IPS DF 19.7 (cell line): Measurements from ENCODE around the gene MBD2.
"Not testable (repeated sequence)": the region's sequence is repeated elsewhere in the genome, so short reads cannot be mapped to it uniquely, and the experiment has no call there.

Experiments used
- DNase-seq: peaks from one replicate; pipeline ENCODE4 v3.0.0-alpha.2; 2013; ENCODE audit warnings: low read depth, low spot score

Gene MBD2, protein sequence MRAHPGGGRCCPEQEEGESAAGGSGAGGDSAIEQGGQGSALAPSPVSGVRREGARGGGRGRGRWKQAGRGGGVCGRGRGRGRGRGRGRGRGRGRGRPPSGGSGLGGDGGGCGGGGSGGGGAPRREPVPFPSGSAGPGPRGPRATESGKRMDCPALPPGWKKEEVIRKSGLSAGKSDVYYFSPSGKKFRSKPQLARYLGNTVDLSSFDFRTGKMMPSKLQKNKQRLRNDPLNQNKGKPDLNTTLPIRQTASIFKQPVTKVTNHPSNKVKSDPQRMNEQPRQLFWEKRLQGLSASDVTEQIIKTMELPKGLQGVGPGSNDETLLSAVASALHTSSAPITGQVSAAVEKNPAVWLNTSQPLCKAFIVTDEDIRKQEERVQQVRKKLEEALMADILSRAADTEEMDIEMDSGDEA

DNA sequence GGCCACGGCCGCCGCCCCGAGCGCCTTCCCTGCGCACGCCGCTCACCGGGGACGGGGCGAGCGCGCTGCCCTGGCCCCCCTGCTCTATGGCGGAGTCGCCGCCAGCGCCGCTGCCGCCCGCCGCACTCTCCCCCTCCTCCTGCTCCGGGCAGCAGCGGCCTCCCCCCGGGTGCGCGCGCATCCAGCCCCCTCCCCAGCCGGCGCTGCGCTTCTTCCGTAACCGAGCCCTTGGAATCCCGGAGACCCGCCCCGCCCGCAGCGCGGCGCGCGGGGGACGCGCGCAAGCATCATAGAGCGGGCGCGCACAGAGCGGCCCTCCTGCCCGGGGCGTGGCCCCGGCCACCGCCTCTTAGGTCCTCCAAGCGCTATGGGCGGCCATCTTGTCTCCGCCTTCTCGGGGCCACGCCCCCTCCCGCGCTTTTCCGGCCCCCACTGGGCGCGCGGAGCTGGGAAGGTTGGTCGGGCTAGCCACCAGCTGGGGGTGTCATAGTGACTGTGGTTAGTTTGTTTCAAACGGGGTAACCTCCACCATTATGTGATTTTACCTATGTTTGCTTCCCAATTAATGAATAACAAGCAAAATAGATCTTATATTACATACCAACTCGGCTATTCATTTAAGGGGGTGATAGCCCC, at the start of gene MBD2:
Gene MBD2 (minus strand): TSS at position 291 of the 636 bp plus-strand sequence. CDS start 110 bp downstream, at position 181.
- peak; percentile 71 for DNase-seq

DNA sequence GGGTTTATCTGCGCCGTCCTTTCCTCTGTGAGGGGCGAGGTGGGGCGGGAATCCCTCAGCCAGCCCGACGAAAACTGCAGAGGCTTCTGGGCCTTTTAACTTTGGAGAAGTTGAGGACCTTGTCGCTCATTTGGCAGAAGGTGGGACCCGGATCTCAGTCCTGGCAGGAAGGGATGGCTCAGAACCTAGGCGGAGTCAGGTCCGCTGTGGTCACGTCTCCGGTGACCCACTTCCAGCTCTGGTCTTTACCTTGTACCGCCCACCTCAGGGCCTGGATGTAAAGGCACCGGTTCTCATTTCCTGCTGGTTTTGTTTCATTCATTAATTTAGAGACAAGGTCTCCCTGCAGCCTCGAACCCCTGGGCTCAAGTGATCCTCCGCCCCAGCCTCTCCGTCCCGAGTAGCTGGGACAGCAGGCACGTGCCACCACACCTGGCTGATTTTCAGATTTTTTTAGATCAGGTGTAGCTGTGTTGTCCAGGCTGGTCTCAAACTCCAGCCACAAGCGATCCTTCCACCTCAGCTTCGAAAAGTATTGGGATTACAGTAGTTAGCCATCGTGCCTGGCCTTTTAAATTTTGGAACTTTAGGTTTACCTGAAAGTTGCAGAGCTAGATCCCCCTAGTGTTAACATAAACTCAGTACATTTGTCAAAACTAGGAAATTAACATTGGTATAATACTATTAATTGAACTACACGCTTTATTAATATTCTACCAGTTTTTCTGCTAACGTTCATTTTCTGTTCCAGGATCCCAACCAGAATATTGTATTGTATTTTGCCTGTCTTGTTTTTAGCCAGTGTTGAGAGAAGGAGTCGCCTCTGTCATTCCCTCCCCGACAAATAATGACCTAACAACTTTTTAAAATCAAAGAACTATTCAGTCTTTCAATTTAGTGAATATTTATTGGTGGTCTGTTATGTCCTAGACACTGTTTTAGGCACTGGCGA, 45.7 kb upstream of the MBD2 start:
- no peak for DNase-seq

DNA sequence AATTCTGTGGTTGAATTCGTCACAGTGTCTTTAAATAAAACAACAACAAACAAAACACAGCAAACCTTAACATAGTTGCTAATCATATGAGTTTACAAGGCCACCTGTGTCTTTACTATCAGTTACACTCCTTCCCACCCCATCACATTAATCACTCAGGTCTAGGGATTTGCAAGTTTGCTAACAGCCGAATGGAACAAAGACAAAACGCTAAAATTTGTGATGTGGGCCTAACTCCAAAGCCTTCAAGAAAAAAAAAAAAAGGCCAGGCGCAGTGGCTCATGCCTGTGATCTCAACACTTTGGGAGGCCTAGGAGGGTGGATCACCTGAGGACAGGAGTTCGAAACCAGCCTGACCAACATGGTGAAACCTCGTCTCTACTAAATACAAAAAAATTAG, 44.3 kb upstream of the MBD2 start:
- DNase-seq: no peak

DNA sequence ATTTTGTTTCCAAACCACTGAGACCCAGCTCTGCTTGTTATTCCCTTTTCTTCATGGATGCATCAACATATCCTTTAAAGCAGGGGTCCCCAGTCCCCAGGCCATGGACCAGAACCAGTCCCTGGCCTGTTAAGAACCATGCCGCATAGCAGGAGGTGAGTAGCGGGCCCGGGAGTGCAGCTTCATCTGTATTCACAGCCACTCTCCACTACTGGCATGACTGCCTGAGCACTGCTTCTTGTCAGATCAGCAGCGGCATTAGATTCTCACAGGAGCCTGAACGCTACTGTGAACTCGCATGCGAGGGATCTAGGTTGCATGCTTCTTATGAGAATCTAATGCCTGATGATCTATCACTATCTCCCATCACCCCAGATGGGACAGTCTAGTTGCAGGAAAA, 43.2 kb upstream of the MBD2 start:
- DNase-seq: no peak

DNA sequence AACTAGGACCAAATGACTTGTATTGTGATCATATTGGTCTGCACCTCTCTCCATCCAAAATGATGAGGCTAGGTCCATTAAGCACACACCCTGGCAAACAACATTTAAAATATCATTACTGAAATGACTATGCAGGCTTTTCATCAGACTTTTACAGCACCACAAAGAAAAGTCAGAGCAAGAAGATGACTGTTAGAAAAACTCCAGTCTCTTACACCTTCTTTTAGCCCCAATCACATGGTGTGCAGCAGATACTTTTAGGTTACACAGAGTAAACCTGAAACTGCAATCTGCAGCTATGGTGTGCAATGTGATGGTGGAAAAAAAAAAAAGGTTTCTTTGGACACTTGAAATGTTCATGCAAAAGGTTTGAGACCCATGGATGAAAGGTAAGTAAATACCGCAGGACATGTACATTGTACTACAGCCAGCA, 39.5 kb upstream of the MBD2 start:
- DNase-seq: no peak

DNA sequence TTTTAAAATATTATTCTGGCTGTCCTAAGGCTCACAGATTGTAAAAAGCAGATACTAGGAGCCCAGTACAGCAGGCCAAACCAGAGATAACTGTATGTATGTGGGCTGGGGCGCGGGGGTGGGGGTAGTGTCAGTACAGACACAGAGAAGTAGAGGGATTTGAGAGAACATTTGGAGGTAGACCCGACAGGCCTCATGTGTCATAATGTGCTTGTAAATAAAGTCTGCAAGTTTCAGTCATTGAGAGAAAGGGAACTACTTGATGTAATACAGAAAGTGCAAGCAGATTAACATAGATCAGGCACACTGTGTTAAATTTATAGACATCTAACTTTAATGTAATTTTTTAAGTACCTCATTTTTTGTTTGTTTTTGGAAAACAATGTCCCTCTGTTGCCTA, 37.4 kb upstream of the MBD2 start:
- DNase-seq: no peak

DNA sequence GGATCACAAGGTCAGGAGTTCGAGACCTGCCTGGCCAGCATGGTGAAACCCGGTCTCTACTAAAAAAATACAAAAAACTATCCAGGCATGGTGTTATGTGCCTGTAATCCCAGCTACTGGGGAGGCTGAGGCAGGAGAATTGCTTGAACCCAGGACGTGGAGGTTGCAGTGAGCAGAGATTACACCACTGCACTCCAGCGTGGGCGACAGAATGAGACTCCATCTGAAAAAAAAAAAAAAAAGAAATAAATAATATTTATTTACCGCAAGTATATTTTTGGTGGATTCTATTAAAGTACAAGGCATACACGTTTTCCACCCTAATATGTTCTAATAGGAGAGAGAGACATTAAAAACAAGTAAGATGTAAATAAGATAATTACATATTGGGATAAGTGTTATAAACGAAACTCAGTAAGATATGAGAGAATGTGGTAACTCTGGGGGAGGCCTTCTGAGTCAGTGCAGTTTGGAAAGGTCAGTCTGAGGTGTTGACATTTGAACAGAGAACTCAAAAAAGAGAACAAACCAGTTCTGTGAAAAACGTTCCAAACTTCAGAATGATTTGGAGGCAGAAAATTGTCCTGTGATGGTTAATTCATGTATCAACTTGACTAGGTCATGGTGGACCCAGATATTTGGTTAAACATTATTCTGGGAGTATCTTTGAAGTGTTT, 36.1 kb upstream of the MBD2 start:
- DNase-seq: no peak

DNA sequence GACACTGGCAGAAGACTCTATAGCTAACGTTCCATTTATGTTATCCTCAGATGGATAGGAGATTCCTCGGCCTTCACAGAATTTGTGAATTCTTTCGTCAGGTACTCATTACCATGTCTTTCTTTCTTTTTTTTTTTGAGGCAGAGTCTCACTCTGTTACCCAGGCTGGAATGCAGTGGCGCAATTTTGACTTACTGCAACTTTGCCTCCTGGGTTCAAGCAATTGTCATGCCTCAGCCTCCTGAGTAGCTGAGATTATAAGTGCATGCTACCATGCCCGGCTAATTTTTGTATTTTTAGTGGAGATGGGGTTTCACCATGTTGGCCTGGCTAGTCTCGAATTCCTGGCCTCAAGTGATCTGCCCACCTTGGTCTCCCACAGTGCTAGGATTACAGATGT, 33.3 kb upstream of the MBD2 start:
- DNase-seq: not testable (repeated sequence)

DNA sequence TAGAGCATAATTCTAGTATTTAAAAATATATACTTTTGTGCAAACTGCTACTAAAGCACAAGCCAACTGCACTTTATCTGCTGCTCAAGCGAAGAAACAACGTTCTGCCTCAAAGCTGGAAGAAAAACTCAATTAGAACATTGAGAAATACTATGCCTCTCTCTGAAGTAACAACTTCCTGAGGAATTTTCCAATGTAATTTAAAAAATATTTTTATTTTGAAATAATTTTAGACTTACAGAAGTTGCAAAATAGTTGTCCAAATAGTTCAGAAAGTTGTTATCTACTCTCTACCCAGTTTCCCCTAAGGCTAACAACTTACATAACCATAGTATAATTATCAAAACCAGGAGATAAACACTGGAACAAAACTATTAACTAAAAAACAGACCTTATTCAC, 32.5 kb upstream of the MBD2 start:
- DNase-seq: no peak

DNA sequence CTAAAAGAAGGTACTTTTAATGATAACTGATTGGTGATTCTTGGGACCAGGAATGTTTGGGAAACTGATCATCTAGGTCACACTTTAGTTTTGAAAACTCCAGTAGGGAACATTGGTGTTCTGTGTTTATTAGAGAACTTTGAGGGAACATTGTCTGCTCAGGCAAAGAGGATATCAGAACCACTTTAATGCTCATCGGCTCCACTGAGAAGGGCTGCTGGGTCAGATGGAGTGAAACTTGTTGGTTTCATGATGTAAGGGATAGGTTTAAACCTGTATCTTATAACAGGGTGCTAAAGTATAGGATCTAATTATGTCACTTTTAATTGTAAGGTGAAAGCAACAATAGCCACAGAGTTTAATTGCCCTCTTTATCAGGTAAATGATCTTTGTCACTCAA, 30.7 kb upstream of the MBD2 start:
- no peak for DNase-seq

DNA sequence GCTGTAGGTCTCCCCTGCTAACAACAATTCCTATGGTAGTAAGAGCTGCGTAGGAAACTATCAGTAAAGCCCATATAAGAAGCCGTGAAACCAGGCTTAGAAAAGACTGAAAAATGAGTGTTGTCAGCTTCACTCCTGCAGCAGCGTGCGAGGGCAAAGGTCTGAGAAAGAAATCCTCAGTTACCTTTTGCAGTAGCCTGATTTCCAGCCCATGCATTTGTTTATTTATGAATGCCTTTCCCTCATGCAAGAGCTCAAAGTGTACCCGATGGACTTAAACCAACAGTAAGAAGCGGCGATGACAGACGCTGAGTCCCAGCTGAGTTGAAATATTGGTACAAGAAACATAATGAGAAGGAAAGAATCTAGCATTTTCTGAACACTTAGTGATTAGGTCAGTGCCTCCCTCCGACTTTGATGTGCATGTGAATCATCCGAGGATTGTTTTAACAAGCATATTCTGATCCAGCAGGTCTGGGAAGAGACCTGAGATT, 29.8 kb upstream of the MBD2 start:
- DNase-seq: no peak

DNA sequence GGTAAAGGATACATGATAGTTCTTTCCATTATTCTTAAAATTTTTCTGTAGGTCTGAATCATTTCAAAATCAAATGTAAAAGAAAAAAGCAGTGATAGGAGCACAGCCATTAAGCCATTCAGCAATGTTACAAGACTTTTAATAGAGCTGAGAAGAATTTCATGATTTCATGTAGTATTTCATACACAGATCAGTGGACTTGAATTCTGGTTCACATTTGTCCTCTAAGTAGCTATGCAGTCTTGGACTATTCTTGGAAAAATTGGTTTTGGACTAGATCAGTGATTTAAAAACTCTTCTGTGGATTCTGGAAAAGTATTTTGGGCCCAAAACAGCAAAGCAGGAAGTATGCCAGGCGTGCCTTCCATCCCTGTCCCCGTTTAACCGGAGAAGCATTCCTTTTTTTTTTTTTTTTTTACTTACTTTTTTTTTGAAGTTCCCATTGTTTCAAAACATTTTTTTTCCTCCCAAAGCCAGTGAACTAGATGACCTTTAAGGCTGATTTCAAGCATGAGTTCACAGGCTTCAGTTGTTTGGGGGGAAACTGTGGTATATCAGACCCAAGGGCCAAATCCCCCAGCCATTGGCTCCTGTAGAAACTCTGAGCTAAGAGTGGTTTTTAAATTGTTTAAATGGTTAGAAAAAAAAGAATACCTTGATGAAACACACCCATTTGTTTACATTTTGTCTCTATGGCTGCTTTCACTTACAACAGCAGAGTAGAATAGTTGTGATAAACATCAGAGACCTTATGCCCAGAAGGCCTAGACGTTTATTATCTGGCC, 27.3 kb upstream of the MBD2 start:
- DNase-seq: no peak

DNA sequence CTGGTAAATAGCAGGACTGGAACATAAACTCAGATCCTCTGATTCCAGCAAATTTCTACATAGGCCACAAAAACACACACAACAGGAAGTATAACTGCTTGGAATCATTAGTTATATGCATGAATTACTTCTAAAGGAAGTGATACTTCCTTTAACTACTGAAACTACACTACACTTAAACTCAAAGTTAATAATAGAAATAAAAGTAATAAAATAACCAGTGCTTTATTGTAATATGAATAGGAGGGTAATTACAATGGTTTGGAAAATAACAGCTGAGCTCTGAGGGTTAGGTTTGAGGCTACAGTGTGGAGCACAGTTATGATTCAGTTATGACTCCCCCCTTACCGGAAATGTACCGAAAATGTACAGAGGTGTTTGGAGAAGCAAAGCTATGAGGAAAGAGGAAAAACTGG, 26.4 kb upstream of the MBD2 start:
- DNase-seq: no peak

DNA sequence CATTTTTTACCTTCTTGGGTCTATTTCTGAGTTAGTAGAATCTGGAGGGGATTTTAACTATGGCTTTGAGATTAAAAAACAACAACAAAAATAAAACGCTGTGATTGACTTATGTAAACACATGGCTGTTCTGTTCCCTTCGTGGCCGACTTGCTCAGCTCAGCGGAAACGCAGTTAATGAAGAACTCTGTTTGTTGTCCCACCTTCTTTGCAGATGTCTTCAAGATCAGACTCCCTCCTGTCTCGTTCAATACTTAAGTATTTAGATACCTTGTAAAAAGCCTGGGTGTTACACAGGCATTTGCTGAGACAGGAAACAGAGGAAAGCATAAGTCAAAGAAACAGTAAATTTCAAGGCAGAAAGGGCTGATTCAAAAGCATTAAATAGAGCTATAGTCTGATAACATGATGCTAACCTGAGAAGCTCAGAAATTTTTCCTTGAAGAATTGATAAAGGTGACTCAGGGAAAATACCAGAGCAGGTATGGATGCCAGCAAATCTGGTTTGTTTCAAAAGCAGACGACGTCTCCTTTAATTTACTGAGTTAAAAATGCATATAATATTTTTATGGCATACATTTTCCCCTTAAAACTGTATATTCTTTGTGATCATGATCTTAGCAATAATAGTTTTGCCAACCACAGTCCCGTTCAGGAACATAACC, 23.2 kb upstream of the MBD2 start:
- DNase-seq: no peak

DNA sequence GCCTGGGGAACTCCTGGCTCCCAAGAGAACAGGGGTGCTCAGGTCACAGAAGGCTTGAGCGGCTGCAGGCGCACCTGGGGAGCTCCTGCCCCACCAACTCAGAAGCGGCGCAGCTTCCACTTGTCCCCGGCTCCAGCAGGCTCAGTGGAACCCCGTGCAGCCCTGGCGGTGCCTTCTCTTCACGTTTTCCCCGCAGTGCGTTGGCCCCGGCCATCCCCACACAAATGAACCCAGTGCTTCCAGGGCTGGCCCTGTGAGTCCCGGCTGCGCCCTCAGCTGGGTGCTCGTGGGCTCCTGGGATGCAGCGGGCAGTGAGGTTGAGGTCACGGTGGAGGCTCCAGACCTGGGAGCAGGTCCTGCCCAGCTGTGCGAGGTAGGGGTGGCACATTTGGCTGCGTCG, 17.9 kb upstream of the MBD2 start:
- no peak for DNase-seq

DNA sequence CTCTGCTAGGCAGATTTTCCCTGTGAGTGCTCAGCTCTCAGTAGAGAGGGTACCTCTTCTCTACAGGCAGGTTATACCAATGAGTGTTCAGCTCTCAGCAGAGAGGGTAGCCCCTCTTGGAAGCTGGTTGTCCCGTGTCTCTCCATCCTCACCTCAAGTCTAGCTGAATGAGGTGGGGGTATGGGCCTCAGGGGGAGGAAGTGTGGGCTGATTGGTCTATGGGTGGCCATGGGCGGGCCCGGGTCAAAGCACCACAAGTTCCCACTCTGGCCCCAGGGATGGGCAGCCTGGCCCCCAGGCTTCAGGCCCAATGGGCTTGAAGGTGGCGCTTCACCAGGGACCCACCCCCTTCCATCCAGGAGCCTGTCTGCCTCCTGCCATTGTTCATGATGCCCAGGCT, 17.0 kb upstream of the MBD2 start:
- no peak for DNase-seq

DNA sequence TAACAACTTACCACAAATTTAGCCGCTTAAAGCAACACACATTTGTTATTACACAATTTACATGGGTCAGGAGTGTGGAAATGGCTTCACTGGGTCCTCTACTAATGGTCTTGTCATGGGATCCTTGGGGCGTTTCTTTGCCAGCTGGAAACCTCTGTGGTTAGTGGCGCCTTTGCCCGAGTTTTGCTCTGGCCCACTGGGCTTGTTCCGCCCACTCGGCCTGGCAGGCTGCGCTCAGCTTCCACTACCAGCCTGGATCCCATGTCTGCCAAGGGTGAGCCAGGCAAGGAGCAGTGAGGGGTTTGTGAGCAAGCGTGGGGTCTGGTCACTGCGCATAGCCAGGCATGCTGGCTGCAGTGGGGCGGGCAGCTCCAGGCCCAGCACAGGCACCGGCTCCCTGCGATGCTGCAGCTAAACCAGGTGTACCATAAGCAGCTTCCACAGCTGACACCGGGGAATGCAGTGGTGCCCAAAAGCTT, 16.2 kb upstream of the MBD2 start:
- DNase-seq: no peak

DNA sequence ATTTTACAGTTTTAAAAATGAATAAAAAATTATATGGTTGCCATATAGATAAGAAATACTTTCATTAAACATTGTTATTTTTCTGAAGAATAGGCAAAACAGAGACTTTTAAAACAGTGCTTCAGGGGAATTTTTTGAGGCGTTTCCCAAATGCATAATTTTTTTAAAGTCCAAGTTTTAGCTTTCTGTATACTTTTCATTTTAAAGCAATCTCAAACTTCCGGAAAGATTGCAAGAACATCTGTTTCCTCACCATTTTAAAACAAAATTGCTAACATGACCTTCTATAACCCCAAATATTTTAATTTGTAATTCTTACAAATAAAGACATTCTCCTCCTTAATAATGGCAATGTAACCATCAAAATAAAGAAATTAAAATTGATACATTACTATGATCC, 15.1 kb upstream of the MBD2 start:
- no peak for DNase-seq

DNA sequence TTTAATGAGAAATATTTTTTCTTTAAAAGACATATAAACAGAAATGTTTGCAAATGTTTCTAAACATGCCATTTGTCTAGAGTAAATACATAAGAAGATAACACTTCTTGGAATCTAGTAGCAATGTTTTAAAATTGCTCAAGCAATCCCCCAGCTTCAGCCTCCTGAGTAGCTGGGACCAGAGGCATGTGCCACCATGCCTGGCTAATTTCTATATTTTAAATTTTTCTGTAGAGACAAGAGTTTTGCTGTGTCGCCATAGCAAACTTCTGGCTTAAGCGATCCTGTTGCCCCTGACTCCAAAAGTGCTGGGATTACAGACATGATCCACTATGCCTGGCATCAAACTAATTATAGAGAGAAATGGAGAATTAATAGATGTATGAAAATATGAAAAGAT, 14.6 kb upstream of the MBD2 start:
- no peak for DNase-seq
